Activated CD4-positive, CD25-positive, alpha-beta regulatory T cell (primary cell): ENCODE measurements around the gene SRM.
"Not testable (repeated sequence)": the region's sequence is repeated elsewhere in the genome, so short reads cannot be mapped to it uniquely, and the experiment has no call there.

ENCODE experiments used
- DNase-seq, 4 experiments: peaks; one replicate each; lab custom pipeline; 2025; lab: John Stamatoyannopoulos, UW

SRM gene

GRCh38 chr1:11064942-11065341 lies 5.1 kb upstream of the SRM start:
- no peak for DNase-seq

- not testable (repeated sequence) for DNase-seq
Measured at GRCh38 chr1:11063937-11064537, 4.2 kb upstream of the SRM start.

- DNase-seq: no peak
Measured at GRCh38 chr1:11062965-11063401, 3.2 kb upstream of the SRM start.

GRCh38 chr1:11061652-11062365 lies 2.0 kb upstream of the SRM start:
- no peak for DNase-seq

- DNase-seq: peak in 1 of 4 experiments; percentile 45
Measured at GRCh38 chr1:11059155-11059967, 457 bp downstream of the SRM start.

GRCh38 chr1:11058595-11059154 lies 1.1 kb downstream of the SRM start:
- DNase-seq: no peak

GRCh38 chr1:11058026-11058425 lies 1.8 kb downstream of the SRM start:
- DNase-seq: no peak

GRCh38 chr1:11057477-11057876 lies 2.3 kb downstream of the SRM start:
- DNase-seq: no peak

GRCh38 chr1:11056504-11056903 lies 3.3 kb downstream of the SRM start:
- no peak for DNase-seq

- no peak for DNase-seq
Measured at GRCh38 chr1:11055676-11056075, 4.1 kb downstream of the SRM start.

GRCh38 chr1:11054666-11055065 lies 5.2 kb downstream of the SRM start:
- DNase-seq: no peak

GRCh38 chr1:11054181-11054580 lies 5.6 kb downstream of the SRM start:
- no peak for DNase-seq

GRCh38 chr1:11053758-11054137 lies 6.1 kb downstream of the SRM start:
- no peak for DNase-seq

- DNase-seq: no peak
Measured at GRCh38 chr1:11052839-11053757, 6.7 kb downstream of the SRM start.

- DNase-seq: no peak
Measured at GRCh38 chr1:11051781-11052511, 7.9 kb downstream of the SRM start.

GRCh38 chr1:11051121-11051520 lies 8.7 kb downstream of the SRM start:
- DNase-seq: not testable (repeated sequence)

GRCh38 chr1:11046625-11047365 lies 13.0 kb downstream of the SRM start, which contains the start of gene MASP2:
MASP2 (minus strand) TSS chr1:11047239; CDS start chr1:11047207, 32 bp downstream.
- no peak for DNase-seq

GRCh38 chr1:11046270-11046566 lies 13.6 kb downstream of the SRM start:
- DNase-seq: no peak

- DNase-seq: no peak
Measured at GRCh38 chr1:11045428-11046269, 14.2 kb downstream of the SRM start.
